ENCODE data around the gene LRRC4C.
"Not testable (repeated sequence)": the region's sequence is repeated elsewhere in the genome, so short reads cannot be mapped to it uniquely, and the experiment has no call there.

The LRRC4C gene

GRCh38 chr11:41113160-41113559 is 346.3 kb downstream of the LRRC4C start:
- DNase-seq: no peak

DNA sequence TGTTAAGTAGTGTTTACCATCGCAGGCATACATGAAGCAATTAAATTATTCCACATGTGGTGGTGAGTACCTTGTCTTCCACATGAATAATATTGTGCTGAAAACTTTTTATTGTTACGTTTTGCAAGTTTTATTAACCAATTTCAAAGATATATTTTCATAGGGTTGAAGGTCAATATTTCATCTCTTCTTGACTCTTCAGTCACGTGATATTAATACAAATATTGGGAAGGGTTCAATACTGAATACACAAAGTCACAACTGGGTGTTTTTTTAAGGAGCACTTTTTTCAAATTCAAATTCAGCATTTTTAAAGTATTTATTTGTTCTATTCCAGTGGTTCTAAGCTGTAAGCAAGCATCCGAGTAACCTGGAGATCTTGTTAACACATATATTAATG is 348.9 kb downstream of the LRRC4C start:
- no peak for DNase-seq

GRCh38 chr11:41102471-41102870 is 357.0 kb downstream of the LRRC4C start:
- DNase-seq: no peak

DNA sequence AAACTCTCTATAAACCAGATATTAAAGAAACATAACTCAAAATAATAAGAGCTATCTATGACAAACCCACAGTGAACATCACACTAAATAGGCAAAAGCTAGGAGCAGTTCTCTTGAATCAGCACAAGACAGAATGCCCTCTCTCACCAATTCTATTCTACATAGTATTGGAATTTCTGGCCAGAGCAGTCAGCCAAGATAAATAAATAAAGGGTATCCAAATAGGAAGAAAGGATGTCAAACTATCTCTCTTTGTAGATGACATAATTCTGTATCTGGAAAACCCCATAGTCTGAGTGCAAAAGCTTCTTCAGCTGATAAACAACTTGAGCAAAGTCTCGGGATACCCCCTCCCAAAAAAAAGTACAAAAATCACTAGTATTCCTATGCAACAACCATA is 359.8 kb downstream of the LRRC4C start:
- no peak for DNase-seq

DNA sequence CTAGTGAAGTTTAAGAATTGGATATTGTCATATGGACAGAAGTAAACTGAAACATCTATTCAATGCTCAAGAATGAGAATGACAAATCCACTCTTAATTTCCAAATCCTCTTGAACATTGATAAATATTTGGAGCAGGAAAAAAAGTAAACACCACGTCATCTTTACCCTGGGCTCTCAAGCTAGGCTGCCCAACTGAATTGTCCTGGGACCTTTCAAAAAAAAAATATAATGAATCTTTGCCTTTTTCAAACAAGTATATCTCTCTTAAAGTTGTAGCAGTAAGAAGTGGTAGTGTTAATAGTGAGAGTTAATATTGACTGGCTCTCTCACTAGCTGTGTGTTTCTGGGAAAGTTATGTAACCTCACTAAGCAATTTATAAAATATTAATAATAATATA is 374.3 kb downstream of the LRRC4C start:
- no peak for DNase-seq

DNA sequence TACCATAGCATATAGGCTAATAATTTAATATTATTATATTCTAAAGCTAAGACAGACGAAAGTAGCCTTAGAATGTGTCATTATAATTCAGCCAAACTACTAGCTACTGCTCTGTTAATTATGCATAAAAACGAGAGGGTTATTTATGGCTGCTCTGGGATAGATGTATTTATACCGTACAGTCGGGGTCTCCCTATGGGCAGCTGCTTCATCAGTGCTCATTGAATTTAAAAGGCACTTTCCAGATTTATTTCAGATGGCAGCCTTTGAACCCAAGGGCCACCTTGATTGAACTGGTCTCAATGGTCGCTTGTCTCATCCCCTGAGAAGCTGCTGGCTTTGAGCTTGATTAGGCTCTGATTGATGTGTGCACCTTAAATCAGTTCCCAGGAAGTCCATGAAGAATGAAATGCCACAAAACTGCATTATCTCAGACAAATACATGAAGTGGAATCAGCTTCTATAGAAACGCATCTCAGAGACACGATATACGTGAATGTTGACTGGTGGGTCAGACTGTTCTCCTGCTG is 377.6 kb downstream of the LRRC4C start:
- DNase-seq: no peak

DNA sequence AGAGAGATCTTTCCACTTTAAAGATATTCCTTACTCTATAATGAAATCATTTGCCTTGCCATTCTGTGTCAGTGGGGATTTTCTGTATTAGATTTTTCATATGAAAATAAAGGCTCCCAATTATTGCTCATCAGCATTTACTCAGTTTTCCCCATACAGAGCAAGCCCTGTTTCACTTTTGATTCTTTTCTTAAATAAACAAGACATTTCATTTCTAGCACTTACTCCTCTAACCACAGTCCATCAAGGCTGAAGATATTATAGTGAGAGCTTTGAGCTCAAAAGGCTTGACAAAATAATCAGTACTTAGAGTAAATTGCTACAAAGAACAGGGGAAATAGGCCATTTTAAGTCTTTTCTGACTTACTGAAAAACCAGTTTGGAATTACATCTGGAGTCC is 385.1 kb downstream of the LRRC4C start:
- DNase-seq: no peak

- DNase-seq: no peak
Observed at GRCh38 chr11:41065432-41065831, 394.0 kb downstream of the LRRC4C start.

GRCh38 chr11:41058138-41058537 is 401.3 kb downstream of the LRRC4C start:
- DNase-seq: no peak

DNA sequence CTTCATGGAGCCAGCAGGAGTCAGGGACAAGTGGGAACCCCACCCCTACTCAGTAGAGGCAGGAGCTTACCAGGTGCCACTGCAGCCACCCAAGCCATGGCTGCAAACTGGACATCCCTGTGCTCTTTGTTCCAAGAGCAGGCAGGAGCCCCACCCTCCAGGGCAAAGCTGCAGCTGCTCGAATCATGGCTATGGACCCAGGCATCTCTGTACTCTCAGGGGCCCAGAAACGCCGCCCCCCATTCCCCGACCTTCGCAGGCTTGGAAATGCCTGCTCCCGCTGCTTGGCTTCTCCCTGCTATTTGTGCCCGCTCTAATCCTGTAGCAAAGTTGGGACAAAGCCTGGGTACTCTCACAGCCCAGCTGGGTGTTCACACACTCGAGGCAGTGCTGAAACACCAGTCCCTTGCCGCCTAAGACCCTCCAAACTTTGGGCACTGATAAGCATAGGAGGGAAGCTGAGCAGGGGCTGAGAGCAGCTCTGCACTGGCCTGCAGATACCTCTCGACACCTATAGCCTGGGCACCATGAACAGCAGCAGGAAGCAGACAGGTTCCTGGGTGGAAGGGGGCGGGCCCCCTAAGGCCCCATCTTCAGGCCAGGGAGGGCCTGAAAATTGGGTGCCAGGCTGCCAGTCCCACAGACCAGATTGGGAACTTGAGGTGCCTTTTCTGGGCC is 402.4 kb downstream of the LRRC4C start:
- no peak for DNase-seq

DNA sequence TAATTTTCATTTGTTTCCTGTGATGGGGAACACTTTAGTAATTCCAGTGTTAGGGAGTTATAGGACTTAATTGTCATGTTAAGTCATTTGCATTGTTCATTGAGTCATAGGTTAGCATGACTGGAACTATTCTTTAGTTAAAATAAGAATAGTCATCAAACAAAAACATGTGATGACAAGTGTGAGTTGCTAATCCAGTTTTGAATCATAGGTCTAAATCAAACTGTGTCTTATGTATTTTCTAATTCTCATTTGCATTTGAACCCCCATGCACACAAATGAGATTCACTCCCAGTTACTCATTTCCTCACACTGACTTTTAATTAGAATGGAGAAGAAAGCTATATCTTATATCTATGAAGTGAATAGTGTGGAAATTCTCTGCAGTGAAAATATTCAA is 405.6 kb downstream of the LRRC4C start:
- DNase-seq: no peak

- no peak for DNase-seq
Observed at GRCh38 chr11:41051919-41052635, 407.4 kb downstream of the LRRC4C start.

DNA sequence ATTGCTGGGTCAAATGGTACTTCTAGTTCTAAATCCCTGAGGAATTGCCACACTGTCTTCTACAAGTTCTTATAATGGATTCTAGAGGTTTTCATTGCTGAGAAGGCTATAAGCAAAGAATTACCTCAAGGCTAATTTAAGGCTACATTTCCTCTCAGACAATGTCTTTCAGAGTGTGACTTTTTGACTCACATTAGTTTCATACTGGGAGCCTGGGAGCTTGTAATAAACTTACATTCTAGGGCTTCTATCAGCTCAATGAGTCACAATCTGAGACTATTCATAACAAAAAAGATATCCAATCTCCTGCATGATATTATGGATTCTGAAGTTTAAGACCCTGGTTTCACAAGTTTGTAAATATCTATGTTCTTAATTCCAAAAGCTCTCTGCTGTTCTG is 408.7 kb downstream of the LRRC4C start:
- DNase-seq: no peak

DNA sequence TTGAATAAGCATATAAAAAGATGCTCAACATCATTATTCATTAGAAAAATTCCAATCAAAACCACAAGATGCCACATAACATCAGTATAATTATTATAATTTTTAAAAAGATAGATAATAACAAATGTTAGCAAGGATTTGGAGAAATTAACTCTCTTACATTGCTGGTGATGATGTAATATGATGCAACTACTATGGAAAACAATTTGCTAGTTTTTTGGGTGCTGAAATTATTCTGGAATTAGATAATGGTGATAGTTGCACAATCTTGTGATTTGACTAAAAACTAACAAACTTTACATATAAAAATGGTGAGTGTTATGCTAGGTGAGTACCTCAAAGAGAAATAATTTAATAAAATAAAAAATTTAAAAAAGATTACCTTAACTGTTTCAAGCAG is 412.2 kb downstream of the LRRC4C start:
- DNase-seq: no peak

GRCh38 chr11:41045266-41045665 is 414.2 kb downstream of the LRRC4C start:
- DNase-seq: no peak

DNA sequence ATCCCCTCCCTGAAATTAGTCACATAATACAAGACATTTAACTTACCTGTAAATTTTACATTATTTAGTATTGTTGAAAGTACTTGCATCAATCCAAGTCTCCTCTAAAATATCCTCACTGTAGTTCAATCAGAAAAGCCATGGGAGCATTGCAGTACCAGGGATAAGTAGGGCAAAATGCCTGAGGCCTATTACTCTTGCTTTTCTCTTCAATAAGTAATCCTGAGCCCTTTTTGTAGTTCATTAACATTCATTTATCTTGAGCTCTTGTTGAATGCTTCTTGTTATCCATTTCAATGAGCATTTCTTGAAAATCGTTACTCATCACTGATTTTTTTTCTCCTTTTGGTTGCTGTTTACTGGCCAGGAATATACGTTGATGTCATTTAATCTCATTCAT is 414.7 kb downstream of the LRRC4C start:
- DNase-seq: no peak

GRCh38 chr11:41042688-41043087 is 416.8 kb downstream of the LRRC4C start:
- DNase-seq: no peak

- DNase-seq: no peak
Observed at GRCh38 chr11:41040474-41040873, 419.0 kb downstream of the LRRC4C start.

GRCh38 chr11:41039592-41039991 is 419.9 kb downstream of the LRRC4C start:
- no peak for DNase-seq

DNA sequence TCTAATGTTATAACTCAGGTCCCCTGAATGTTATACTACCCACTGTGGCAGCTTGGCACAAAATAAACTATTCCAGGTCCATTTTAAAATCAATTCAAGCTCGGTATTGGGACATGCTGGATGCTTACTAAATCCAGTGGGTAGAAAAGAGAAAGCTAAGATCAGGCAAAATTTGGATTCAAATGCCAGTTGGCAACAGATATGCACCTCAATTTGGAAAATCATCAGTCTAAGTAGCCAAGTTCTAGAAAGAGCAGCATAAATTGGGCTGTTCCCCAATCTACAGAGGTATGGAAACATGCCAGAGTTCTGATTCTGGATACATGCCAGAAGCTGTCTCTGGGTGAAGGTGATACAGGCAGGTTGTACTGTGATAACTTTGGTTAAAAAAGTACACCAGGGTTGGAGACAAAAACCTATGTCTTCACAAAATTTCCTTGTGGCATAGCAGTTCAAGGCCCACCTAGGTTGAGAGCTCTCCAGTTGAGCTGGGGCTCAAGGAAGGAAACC is 427.8 kb downstream of the LRRC4C start:
- DNase-seq: no peak

GRCh38 chr11:41020259-41020658 is 439.2 kb downstream of the LRRC4C start:
- no peak for DNase-seq

DNA sequence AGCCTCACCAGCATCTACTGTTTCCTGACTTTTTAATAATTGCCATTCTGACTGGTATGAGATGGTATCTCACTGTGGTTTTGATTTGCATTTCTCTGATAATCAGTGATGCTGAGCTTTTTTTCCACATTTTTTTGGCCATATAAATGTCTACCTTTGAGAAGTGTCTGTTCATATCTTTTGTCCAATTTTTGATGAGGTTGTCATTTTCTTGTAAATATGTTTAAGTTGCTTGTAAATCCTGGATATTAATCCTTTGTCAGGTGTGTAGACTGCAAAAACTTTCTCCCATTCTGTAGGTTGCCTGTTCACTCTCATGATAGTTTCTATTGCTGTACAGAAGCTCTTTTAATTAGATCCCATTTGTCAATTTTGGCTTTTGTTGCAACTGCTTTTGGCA is 439.8 kb downstream of the LRRC4C start:
- DNase-seq: not testable (repeated sequence)

DNA sequence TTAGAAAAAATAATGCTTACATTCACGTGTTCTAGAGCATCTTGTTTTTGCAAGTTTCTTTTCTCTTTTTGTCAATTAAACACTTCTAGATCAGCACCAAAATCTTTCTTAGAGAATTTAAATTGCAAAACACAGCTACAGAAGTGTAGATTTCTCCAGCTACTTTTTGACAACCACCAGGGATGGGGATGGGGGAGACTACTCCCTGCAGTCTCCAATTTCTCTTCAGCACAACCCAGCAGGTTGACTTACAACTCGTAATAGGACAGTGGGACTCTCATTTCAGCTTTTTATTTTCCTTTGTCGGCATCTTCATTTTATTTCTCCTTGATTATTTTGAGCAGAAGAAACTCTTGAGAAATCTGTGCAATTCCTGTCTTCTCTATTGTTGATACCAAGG is 441.2 kb downstream of the LRRC4C start:
- no peak for DNase-seq

GRCh38 chr11:41010361-41011050 is 448.9 kb downstream of the LRRC4C start:
- no peak for DNase-seq
